Measurements from ENCODE around the gene MARCHF3.

DNA sequence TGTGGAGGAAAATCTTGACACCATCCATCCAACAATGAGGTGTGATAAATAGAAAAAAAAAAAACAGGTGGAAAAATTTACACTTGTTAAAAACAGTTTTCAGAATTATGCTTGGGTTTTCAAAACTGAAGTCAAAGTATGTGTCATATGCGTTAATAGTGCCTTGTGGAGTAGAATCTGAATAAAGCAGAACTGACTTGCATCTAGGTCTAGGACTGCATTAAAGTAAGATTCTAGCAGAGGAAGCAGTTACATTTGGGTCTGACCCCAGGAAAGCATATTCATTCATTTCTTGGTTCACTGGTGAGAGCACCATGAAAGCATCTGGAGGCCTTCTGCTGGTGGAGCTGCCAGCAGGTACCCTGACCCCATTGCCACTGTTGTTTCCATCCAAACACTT lies 89.0 kb downstream of the MARCHF3 start:
- TF ChIP-seq, protein P1, sequence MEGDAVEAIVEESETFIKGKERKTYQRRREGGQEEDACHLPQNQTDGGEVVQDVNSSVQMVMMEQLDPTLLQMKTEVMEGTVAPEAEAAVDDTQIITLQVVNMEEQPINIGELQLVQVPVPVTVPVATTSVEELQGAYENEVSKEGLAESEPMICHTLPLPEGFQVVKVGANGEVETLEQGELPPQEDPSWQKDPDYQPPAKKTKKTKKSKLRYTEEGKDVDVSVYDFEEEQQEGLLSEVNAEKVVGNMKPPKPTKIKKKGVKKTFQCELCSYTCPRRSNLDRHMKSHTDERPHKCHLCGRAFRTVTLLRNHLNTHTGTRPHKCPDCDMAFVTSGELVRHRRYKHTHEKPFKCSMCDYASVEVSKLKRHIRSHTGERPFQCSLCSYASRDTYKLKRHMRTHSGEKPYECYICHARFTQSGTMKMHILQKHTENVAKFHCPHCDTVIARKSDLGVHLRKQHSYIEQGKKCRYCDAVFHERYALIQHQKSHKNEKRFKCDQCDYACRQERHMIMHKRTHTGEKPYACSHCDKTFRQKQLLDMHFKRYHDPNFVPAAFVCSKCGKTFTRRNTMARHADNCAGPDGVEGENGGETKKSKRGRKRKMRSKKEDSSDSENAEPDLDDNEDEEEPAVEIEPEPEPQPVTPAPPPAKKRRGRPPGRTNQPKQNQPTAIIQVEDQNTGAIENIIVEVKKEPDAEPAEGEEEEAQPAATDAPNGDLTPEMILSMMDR (IDR thresholded peaks at IDR 0.05), result no peak
- TF ChIP-seq POLR2A (IDR thresholded peaks at IDR 0.05), result no peak
